Measurements from ENCODE around the gene ALX3.

Gene ALX3

DNA sequence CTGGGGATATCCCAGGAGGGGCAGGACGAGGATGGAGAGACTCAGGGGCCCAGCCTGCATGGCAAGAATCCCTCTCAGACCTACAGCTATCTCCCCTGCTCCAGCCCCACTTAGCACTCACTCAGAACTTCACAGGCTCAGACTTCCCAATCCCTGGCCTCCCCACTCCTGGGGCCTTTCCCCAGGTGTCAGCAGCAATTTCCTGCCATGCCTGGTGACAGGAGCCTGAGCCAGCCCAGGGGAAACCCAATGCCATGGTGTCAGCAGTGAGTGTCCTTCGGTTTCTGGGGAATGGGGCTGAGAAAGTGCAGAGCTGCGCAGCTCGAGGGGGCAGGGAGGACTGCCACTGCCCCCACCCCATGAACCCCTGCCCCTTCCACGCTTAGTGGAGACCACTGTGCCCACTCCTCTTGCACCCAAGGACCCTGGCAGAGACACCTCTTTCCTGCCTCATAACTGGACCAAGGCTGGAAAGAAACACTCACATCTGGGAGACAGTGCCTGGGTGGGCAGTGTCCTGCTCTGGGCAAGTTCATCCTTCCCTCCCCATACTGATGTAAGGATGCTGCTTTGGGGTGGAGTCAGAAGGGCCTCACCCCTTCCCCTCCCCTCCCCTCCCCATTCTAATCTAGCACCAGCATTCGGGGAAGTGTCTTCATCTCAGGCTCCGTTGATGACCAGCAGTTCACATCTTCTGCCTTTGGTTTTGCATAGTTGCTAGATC is 24.6 kb upstream of the ALX3 start:
- Histone ChIP-seq H3K36me3 (no peaks in the 10 kb centered on the region), H3K4me3 (ENCODE audit: low read depth in 1 of 2, low read length in 1 of 2) (no peak overlapping the region), H3K4me1 (ENCODE audit: control insufficient read depth in 1 of 2, insufficient read depth in 1 of 2, low read depth in 1 of 2, low read length in 1 of 2) (no peaks in the 10 kb centered on the region), H3K9me3 (no peaks in the 10 kb centered on the region), H3K27me3 (peaks cover 51% of the 10 kb centered on the region), H3K27ac (no peak overlapping the region)
- TF ChIP-seq, protein P1, sequence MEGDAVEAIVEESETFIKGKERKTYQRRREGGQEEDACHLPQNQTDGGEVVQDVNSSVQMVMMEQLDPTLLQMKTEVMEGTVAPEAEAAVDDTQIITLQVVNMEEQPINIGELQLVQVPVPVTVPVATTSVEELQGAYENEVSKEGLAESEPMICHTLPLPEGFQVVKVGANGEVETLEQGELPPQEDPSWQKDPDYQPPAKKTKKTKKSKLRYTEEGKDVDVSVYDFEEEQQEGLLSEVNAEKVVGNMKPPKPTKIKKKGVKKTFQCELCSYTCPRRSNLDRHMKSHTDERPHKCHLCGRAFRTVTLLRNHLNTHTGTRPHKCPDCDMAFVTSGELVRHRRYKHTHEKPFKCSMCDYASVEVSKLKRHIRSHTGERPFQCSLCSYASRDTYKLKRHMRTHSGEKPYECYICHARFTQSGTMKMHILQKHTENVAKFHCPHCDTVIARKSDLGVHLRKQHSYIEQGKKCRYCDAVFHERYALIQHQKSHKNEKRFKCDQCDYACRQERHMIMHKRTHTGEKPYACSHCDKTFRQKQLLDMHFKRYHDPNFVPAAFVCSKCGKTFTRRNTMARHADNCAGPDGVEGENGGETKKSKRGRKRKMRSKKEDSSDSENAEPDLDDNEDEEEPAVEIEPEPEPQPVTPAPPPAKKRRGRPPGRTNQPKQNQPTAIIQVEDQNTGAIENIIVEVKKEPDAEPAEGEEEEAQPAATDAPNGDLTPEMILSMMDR (IDR thresholded peaks at IDR 0.05), result no peak

DNA sequence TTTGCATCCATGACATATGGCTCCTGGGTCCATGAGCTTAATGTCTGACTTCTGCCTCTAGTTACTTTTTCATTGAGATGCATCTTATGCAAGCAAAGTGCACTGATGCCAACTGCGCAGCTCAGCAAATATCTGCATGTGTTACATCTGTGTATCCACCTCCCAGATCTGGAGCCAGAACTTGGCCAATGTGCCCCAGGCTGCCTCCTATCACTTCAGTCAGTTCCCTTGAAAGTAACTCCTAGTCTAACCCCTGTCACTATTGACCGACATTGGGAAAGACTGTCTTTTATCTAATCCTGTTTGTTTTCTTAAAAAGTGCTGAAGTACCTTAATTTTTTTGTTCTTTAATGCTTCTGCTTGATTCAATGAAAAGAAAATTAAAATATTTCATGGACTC is 22.5 kb upstream of the ALX3 start:
- no peaks in the 10 kb centered on the region for H3K4me1 ChIP-seq (ENCODE audit: control insufficient read depth in 1 of 2, insufficient read depth in 1 of 2, low read depth in 1 of 2, low read length in 1 of 2)
- no peak overlapping the region for H3K4me3 ChIP-seq (ENCODE audit: low read depth in 1 of 2, low read length in 1 of 2)
- H3K27ac ChIP-seq, result no peak overlapping the region
- TF ChIP-seq, protein P1 (IDR thresholded peaks at IDR 0.05), result no peak
- H3K36me3 ChIP-seq, result no peaks in the 10 kb centered on the region
- H3K9me3 ChIP-seq, result no peaks in the 10 kb centered on the region
- peaks cover 54% of the 10 kb centered on the region for H3K27me3 ChIP-seq

GRCh38 chr1:110091791-110092190 is 21.3 kb upstream of the ALX3 start:
- Histone ChIP-seq H3K4me3 (ENCODE audit: low read depth in 1 of 2, low read length in 1 of 2) (no peak overlapping the region), H3K36me3 (no peaks in the 10 kb centered on the region), H3K9me3 (no peaks in the 10 kb centered on the region), H3K4me1 (ENCODE audit: control insufficient read depth in 1 of 2, insufficient read depth in 1 of 2, low read depth in 1 of 2, low read length in 1 of 2) (no peaks in the 10 kb centered on the region), H3K27me3 (peaks cover 66% of the 10 kb centered on the region), H3K27ac (no peak overlapping the region)
- TF ChIP-seq, protein P1 (IDR thresholded peaks at IDR 0.05), result no peak

- no peaks in the 10 kb centered on the region for H3K9me3 ChIP-seq
- no peaks in the 10 kb centered on the region for H3K4me1 ChIP-seq (ENCODE audit: control insufficient read depth in 1 of 2, insufficient read depth in 1 of 2, low read depth in 1 of 2, low read length in 1 of 2)
- H3K27me3 ChIP-seq, result peaks cover 70% of the 10 kb centered on the region
- no peak overlapping the region for H3K27ac ChIP-seq
- no peak overlapping the region for H3K4me3 ChIP-seq (ENCODE audit: low read depth in 1 of 2, low read length in 1 of 2)
- H3K36me3 ChIP-seq, result no peaks in the 10 kb centered on the region
- TF ChIP-seq, protein P1 (IDR thresholded peaks at IDR 0.05), result no peak
Observed at GRCh38 chr1:110091381-110091780, 20.9 kb upstream of the ALX3 start.

DNA sequence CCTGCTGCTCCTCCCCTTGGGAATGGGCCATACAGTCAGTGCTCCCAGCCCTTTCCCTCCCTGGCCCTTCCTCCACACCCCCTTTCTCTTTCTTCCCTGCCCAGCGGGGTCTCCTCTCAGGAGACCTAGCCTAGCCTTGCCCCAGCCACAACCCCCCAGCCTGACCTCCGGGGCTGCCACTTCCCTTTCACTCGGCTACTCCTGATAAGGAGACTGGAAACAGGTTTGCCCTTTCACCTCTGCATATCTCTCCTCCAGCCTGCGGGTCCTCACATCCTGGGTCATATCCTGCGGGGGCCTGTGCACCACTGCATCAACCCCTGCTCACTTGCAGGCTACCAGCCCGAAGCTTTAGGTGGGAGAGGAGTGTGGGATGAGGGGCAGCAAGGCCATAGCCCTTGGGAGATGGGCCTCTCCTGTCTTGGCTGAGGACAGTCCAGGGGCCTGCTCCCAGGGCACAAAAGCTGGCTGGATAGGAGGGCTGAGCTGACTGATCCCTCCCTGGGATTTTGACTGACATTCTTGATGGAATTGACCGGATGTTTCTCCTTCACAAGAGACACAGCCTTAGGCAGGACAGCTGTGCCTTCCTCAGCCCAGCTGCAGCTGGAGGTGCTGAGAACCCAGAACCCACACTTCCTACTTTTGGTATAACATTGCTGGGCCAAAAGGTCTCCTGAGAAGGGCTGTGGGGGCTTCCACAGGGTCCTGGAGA is 19.2 kb upstream of the ALX3 start:
- H3K4me3 ChIP-seq (ENCODE audit: low read depth in 1 of 2, low read length in 1 of 2), result no peak overlapping the region
- H3K4me1 ChIP-seq (ENCODE audit: control insufficient read depth in 1 of 2, insufficient read depth in 1 of 2, low read depth in 1 of 2, low read length in 1 of 2), result peaks cover under 1% of the 10 kb centered on the region in 2 experiments
- no peaks in the 10 kb centered on the region for H3K9me3 ChIP-seq
- H3K36me3 ChIP-seq, result no peaks in the 10 kb centered on the region
- H3K27me3 ChIP-seq, result peaks cover 79% of the 10 kb centered on the region
- H3K27ac ChIP-seq, result no peak overlapping the region
- TF ChIP-seq, protein P1 (IDR thresholded peaks at IDR 0.05), result no peak
